Astrocyte (in vitro differentiated cells and primary cell): ENCODE results near the gene EVL. TPM values are rescaled to one million over a fixed set of nuclear protein-coding genes. Genes with fewer than 3 reads are reported as not detected.

Experiments used
- DNase-seq: peaks from one replicate; pipeline ENCODE4 v3.0.0-alpha.2; 2010; ENCODE audit warnings: low read depth
- FAIRE-seq: peaks from 2 replicates; lab custom pipeline; 2011; peaks lifted over from hg19 to GRCh38; lab: Jason Lieb, UNC
- H2AFZ ChIP-seq: 2 replicates; pipeline ENCODE4 v1.6.0; 2012; ENCODE audit warnings: low read depth, low read length, inconsistent platforms
- H3K27ac ChIP-seq: 2 replicates; pipeline ENCODE4 v1.5.1; 2011; ENCODE audit warnings: low read depth, low read length, inconsistent platforms
- H3K27me3 ChIP-seq: 2 replicates; pipeline ENCODE4 v1.6.0; 2011; ENCODE audit warnings: low read length, inconsistent platforms; ENCODE audit not compliant: insufficient read depth
- H3K36me3 ChIP-seq: 2 replicates; pipeline ENCODE4 v1.5.1; 2011; ENCODE audit warnings: low read length, inconsistent platforms; ENCODE audit not compliant: insufficient read depth
- H3K4me1 ChIP-seq: 2 replicates; pipeline ENCODE4 v1.5.1; 2011; ENCODE audit warnings: low read length, inconsistent platforms; ENCODE audit not compliant: insufficient read depth
- H3K4me2 ChIP-seq: 2 replicates; pipeline ENCODE4 v1.6.0; 2012; ENCODE audit warnings: low read length, inconsistent platforms
- H3K4me3 ChIP-seq: 2 replicates; pipeline ENCODE4 v1.5.1; 2011; ENCODE audit warnings: low read depth, mild to moderate bottlenecking, low read length, inconsistent platforms; ENCODE audit not compliant: insufficient read depth
- H3K79me2 ChIP-seq: 2 replicates; pipeline ENCODE4 v1.6.0; 2012; ENCODE audit warnings: mild to moderate bottlenecking, low read length, inconsistent platforms; ENCODE audit not compliant: insufficient read depth
- H3K9ac ChIP-seq: 2 replicates; pipeline ENCODE4 v1.6.0; 2012; ENCODE audit warnings: mild to moderate bottlenecking, low read length, inconsistent platforms
- H3K9me3 ChIP-seq: 2 replicates; pipeline ENCODE4 v1.5.1; 2012; ENCODE audit warnings: low read depth, mild to moderate bottlenecking, low read length, inconsistent platforms; ENCODE audit not compliant: insufficient read depth
- H4K20me1 ChIP-seq: 2 replicates; pipeline ENCODE4 v1.6.0; 2012; ENCODE audit warnings: low read length, inconsistent platforms; ENCODE audit not compliant: insufficient read depth
- H3K27ac Mint-ChIP-seq: one replicate; pipeline ENCODE4 v1.8.0; 2021; ENCODE audit warnings: mild to moderate bottlenecking, mixed read lengths; ENCODE audit not compliant: unreplicated experiment
- H3K27me3 Mint-ChIP-seq: one replicate; pipeline ENCODE4 v1.8.0; 2021; ENCODE audit warnings: low read depth, mixed read lengths; ENCODE audit not compliant: unreplicated experiment
- H3K36me3 Mint-ChIP-seq: one replicate; pipeline ENCODE4 v1.8.0; 2021; ENCODE audit warnings: low read depth, mixed read lengths; ENCODE audit not compliant: unreplicated experiment
- H3K4me1 Mint-ChIP-seq: one replicate; pipeline ENCODE4 v1.8.0; 2021; ENCODE audit warnings: low read depth, mixed read lengths; ENCODE audit not compliant: unreplicated experiment
- H3K4me3 Mint-ChIP-seq: one replicate; pipeline ENCODE4 v1.8.0; 2021; ENCODE audit warnings: mild to moderate bottlenecking, moderate library complexity, mixed read lengths; ENCODE audit not compliant: unreplicated experiment
- H3K9me3 Mint-ChIP-seq: one replicate; pipeline ENCODE4 v1.8.0; 2021; ENCODE audit warnings: mild to moderate bottlenecking, mixed read lengths; ENCODE audit not compliant: unreplicated experiment
- EZH2 ChIP-seq: IDR thresholded peaks from 2 replicates; pipeline ENCODE4 v1.6.1; 2012; ENCODE audit warnings: mild to moderate bottlenecking, low read length, inconsistent platforms; ENCODE audit not compliant: insufficient read depth
- total RNA-seq: library from RNA; stranded (reverse); gene quantifications from 2 replicates; pipeline ENCODE4 v1.2.1, GENCODE V29; 2021
- TF ChIP-seq, protein P1 (sequence below): IDR thresholded peaks from 2 replicates; pipeline ENCODE4 v1.5.1; 2011; ENCODE audit warnings: low read depth, mild to moderate bottlenecking, inconsistent platforms, low read length, moderate library complexity; ENCODE audit not compliant: insufficient read depth

Gene EVL
- total RNA-seq, 1 donor from 2014 or later: 48.9 TPM

DNA sequence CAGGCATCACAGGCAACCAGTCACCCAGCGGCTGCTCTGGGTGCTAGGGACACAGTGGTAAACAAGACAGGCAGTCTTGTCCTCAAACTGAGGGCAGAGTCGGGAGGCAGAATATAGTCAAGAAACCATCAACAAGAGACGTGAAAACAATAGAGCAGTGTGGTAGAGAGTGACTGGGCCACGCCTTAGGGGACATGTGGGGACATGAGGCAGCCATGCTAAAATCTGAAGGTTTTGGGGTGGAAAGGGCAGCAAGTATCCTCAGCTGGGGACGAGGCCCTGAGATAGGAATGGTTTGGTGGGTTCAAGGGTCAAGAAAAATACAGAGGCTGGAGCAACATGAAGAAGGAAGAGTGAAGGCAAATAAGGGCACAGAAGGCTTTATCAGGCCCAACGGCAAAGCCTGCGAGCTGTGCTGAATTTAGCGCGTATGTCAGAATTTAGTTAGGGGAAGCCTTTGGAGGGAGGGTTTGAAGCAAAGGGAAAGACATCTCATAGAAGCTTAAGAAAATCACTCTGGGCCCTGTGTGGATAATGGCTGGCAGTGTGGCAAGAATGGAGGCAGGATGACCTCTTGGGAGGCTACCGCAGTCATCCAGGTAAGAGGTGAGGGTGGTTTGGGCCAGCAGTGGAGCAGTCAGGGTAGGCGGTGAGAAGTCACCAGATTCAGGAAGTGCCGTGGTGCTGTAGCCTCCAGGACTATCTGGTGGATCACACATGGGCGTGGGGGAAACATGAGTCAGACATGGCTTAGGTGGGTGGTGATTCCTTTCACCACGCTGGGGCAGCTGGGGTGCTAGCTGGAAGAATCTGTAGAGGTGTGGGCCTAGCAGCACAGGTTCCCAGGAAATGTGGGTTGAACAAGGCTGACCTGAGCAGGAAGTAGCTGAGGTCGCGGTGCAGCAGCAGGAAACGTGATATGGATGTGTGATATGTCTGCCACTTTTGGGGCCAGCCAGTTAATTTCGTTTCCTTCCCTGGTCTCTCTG lies 3.0 kb downstream of the EVL start:
- Mint-ChIP-seq H3K4me3 (no peak overlapping the region), H3K27me3 (no peaks in the 10 kb centered on the region), H3K27ac (no peak overlapping the region), H3K9me3 (no peaks in the 10 kb centered on the region), H3K4me1 (peaks cover 14% of the 10 kb centered on the region), H3K36me3 (peaks cover 5% of the 10 kb centered on the region)
- Histone ChIP-seq H3K4me3 (no peak overlapping the region), H3K9ac (no peak overlapping the region), H3K4me1 (peaks cover 10% of the 10 kb centered on the region), H3K36me3 (no peaks in the 10 kb centered on the region), H3K9me3 (no peaks in the 10 kb centered on the region), H3K4me2 (peak overlapping the region; percentile 58), H3K79me2 (peaks cover 55% of the 10 kb centered on the region), H3K27ac (peak overlapping the region; percentile 18), H4K20me1 (peaks cover 58% of the 10 kb centered on the region), H2AFZ (peak overlapping the region; percentile 45), H3K27me3 (no peaks in the 10 kb centered on the region)
- FAIRE-seq: no peak
- TF ChIP-seq, protein P1, sequence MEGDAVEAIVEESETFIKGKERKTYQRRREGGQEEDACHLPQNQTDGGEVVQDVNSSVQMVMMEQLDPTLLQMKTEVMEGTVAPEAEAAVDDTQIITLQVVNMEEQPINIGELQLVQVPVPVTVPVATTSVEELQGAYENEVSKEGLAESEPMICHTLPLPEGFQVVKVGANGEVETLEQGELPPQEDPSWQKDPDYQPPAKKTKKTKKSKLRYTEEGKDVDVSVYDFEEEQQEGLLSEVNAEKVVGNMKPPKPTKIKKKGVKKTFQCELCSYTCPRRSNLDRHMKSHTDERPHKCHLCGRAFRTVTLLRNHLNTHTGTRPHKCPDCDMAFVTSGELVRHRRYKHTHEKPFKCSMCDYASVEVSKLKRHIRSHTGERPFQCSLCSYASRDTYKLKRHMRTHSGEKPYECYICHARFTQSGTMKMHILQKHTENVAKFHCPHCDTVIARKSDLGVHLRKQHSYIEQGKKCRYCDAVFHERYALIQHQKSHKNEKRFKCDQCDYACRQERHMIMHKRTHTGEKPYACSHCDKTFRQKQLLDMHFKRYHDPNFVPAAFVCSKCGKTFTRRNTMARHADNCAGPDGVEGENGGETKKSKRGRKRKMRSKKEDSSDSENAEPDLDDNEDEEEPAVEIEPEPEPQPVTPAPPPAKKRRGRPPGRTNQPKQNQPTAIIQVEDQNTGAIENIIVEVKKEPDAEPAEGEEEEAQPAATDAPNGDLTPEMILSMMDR: no peak
- TF ChIP-seq EZH2: no peak
- peak; percentile 59 for DNase-seq

DNA sequence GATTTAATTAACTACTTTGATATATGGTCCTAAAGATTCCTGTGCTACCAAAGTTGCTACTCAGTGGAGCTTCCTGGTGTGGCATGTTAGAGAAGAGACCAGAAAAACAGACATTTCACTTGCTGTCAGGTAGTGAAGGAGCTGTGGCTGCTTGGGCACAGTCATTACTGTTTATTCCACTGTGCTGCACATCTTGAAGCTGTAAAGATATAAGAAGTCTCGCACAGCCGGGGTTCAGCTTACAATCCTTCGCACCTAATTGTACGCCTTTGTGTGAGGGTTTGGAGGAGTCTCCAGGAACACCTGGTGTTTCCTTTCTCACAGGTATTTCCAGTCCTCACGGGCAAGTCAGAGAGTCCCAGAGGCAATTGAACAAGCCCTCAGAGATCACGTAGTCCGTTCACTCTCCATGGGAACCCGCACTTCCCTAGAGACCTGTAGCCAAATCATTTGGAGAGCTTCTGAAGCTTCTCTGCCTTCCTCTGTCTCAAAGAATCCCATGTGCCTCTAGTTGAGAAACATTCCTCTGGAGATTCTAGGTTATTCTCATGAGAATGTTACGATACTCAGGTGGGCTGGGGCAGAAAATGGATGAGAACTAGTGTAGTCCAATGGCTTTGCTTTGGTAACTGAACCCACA lies 4.1 kb downstream of the EVL start:
- DNase-seq: no peak
- no peak overlapping the region for H3K9ac ChIP-seq
- Mint-ChIP-seq H3K4me3 (no peak overlapping the region), H3K27ac (no peak overlapping the region), H3K9me3 (no peaks in the 10 kb centered on the region), H3K36me3 (peaks cover 5% of the 10 kb centered on the region), H3K27me3 (no peaks in the 10 kb centered on the region), H3K4me1 (peaks cover 14% of the 10 kb centered on the region)
- H3K27ac ChIP-seq: no peak overlapping the region
- no peak overlapping the region for H2AFZ ChIP-seq
- no peaks in the 10 kb centered on the region for H3K36me3 ChIP-seq
- H3K4me2 ChIP-seq: no peak overlapping the region
- no peaks in the 10 kb centered on the region for H3K27me3 ChIP-seq
- H3K4me1 ChIP-seq: peaks cover 10% of the 10 kb centered on the region
- no peak for FAIRE-seq
- no peak overlapping the region for H3K4me3 ChIP-seq
- H3K9me3 ChIP-seq: no peaks in the 10 kb centered on the region
- H3K79me2 ChIP-seq: peaks cover 59% of the 10 kb centered on the region
- peaks cover 66% of the 10 kb centered on the region for H4K20me1 ChIP-seq
- TF ChIP-seq EZH2: no peak
- TF ChIP-seq, protein P1: no peak
